Rectal smooth muscle tissue (tissue), 1 donor: ENCODE results near the gene TNFRSF8.

Source experiments
- H3K27ac ChIP-seq: one replicate; pipeline ENCODE4 v1.7.0; 2013; ENCODE audit warnings: low read depth, low read length, inconsistent platforms
- H3K27me3 ChIP-seq: one replicate; pipeline ENCODE4 v1.7.0; 2013; ENCODE audit warnings: low read length; ENCODE audit not compliant: control insufficient read depth, insufficient read depth
- H3K36me3 ChIP-seq: one replicate; pipeline ENCODE4 v1.7.0; 2013; ENCODE audit warnings: low read length; ENCODE audit not compliant: control insufficient read depth, insufficient read depth
- H3K4me1 ChIP-seq: one replicate; pipeline ENCODE4 v1.7.0; 2013; ENCODE audit warnings: low read length; ENCODE audit not compliant: control insufficient read depth, insufficient read depth
- H3K4me3 ChIP-seq: one replicate; pipeline ENCODE4 v1.7.0; 2013; ENCODE audit warnings: low read length
- H3K9ac ChIP-seq: one replicate; pipeline ENCODE4 v1.7.0; 2013; ENCODE audit warnings: low read length

Gene TNFRSF8

DNA sequence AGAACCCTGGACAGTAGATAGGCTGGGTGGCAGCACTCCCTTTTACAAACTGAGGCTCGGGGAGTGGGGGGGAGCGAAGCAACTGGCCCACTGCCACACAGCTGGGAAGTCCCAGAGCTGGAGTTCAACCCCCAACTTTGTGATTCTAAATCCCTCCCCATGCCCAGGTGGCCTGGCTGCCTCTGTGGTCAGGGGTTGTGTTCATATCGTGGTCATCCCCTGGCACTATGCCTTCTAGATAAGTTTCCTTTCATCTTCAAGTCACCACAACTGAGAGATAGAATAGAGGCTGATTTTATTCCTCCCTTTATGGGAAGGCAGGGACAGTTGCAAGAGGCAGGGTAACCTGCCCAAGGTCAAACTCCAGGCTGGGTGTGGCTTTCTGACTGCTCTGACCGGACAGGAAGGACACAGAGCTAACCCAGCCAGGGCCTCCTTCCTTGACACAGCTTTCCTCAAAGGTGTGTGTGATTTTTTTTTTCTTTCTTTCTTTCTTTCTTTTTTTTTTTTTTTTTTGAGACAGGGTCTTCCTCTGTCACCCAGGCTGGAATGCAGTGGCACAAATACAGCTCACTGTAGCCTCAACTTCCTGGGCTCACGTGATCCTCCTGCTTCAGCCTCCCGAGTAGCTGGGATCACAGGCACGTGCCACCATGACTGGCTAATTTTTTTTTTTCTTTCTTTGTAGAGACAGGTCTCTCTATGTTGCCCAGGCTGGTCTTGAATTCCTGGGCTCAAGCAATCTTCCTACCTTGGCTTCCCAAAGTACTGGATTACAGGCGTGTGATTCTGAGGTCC lies 85.3 kb downstream of the TNFRSF8 start:
- Histone ChIP-seq H3K36me3 (no peaks in the 10 kb centered on the region), H3K4me3 (no peak overlapping the region), H3K4me1 (no peaks in the 10 kb centered on the region), H3K27me3 (no peaks in the 10 kb centered on the region), H3K27ac (no peak overlapping the region), H3K9ac (no peak overlapping the region)

GRCh38 chr1:12148958-12149790 lies 86.1 kb downstream of the TNFRSF8 start:
- H3K27ac ChIP-seq, result no peak overlapping the region
- no peaks in the 10 kb centered on the region for H3K4me1 ChIP-seq
- no peak overlapping the region for H3K9ac ChIP-seq
- no peaks in the 10 kb centered on the region for H3K27me3 ChIP-seq
- H3K4me3 ChIP-seq, result no peak overlapping the region
- no peaks in the 10 kb centered on the region for H3K36me3 ChIP-seq

DNA sequence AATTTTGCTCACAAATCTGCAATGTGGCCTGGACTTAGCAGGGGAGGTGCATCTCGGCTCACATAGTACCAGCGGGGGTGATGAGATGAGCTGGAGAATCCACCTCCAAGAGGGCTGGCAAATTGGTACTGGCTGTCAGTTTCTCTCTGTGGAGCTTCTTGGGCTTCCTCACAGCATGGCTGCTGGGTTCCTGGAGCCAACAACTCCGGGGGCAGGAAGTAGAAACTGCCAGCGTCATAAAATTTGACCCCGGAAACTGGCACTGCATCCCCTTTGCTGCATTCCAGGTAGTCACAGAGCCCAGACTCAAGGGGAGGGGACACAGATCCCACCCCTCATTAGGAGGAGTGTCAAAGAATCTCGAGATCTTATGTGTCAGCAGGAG lies 86.7 kb downstream of the TNFRSF8 start:
- no peaks in the 10 kb centered on the region for H3K36me3 ChIP-seq
- no peak overlapping the region for H3K27ac ChIP-seq
- H3K9ac ChIP-seq, result no peak overlapping the region
- H3K27me3 ChIP-seq, result no peaks in the 10 kb centered on the region
- no peak overlapping the region for H3K4me3 ChIP-seq
- no peaks in the 10 kb centered on the region for H3K4me1 ChIP-seq

DNA sequence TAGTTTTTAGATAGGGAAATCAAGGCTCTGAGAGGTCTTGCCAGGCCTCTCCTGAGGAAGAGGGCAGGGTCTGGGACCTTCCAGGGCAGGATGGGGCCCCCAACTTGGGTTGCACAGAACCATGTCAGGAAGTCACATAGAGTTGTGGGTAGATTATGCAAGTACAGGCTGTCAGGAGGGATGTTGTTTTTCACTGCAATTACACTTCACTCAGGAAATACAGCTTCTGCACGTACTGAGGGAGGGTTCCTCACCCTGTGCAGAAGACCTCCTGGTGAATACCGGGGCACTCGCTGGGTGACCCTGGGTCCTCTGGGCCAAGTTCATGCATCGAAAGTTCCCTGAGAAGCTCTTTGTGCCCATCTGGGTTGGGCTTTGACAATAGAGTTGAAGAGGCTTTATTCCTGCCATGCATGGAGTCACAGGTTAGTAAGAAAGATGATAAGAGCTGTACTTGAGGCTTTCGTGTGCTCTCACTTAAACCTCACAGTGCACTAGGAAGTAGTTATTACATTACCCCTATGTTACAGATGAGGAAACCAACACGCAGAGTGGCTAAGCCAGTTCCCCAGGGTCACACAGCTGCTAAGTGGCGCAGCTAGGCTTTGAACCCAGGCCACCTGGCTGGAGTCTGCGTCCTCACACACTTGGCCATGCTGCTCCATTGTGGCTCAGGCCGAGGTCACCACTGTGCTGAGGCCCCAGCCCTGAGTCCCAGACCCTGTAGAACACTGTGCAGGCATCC lies 87.5 kb downstream of the TNFRSF8 start:
- no peaks in the 10 kb centered on the region for H3K4me1 ChIP-seq
- no peak overlapping the region for H3K27ac ChIP-seq
- H3K36me3 ChIP-seq, result no peaks in the 10 kb centered on the region
- H3K27me3 ChIP-seq, result no peaks in the 10 kb centered on the region
- no peak overlapping the region for H3K9ac ChIP-seq
- H3K4me3 ChIP-seq, result no peak overlapping the region

- Histone ChIP-seq H3K27me3 (no peaks in the 10 kb centered on the region), H3K9ac (no peak overlapping the region), H3K36me3 (no peaks in the 10 kb centered on the region), H3K4me3 (no peak overlapping the region), H3K4me1 (no peaks in the 10 kb centered on the region), H3K27ac (no peak overlapping the region)
Measured at GRCh38 chr1:12151465-12151864, 88.4 kb downstream of the TNFRSF8 start.

DNA sequence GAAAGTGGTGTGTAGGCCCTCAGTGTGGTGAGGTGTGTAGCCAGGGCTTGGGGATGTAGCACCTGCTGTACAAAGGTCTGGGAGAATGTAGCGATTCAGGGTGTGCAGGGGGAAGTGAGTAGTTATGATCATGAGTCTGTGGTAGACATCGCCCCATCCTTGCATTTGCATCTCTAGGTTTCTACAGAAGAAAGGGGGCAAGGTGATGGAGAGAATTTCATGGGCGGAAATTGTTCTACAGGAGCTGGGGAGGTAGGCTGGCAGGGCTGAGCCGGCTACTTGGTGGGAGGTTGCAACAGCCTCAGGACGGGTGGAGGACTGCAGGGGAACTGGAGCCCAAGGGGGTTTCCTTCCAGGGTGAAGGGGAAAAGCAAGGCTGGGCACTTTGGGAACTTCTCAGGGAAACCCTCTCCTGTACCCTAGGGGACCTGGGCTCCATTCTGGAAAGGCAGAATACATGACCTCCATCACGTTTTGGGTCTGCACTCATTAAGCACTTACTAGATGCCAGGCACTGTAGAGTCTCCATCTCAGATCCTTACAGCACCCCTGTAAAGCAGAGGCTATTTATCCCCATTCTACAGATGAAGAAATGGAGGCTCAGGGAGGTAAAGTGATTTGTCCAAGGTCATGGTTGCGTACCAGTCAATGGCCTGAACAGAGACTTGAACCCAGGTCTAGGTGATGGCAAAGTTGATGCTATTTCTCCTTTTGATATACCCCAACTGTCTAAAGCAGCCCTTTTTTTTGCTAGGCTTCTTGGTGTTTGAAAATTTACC lies 89.2 kb downstream of the TNFRSF8 start:
- Histone ChIP-seq H3K36me3 (no peaks in the 10 kb centered on the region), H3K27ac (no peak overlapping the region), H3K9ac (no peak overlapping the region), H3K4me3 (no peak overlapping the region), H3K4me1 (no peaks in the 10 kb centered on the region), H3K27me3 (no peaks in the 10 kb centered on the region)

DNA sequence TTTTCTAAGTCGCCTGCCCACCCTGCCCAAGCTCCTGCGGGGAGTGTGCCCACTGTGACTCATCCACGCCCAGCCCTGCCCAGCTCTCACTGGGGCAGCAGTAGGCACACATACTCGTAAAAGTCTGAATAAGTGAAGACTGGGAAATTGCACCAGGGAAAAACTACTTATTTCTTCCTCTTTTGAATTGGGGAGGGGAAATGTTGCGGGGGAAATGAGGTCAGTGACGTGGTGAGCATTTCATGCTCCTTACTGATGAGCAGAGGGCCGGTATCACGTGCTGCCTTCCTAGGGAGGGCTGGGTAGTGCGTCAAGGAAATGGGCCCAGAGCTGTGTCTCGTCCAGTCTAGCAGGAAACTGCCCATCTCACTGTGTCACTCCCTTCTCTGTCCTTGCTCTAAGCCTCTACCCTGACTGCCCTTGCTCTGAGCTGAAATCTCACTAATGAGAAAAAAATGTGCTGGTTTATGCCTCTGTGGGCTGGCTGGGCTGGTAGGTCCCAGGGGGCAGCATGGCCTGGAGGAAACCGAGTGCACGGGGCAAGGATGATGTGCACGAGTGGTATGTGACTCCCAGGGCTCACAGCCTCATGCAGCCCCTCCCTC lies 90.2 kb downstream of the TNFRSF8 start:
- Histone ChIP-seq H3K36me3 (no peaks in the 10 kb centered on the region), H3K4me1 (no peaks in the 10 kb centered on the region), H3K27me3 (no peaks in the 10 kb centered on the region), H3K27ac (no peak overlapping the region), H3K9ac (no peak overlapping the region), H3K4me3 (no peak overlapping the region)

DNA sequence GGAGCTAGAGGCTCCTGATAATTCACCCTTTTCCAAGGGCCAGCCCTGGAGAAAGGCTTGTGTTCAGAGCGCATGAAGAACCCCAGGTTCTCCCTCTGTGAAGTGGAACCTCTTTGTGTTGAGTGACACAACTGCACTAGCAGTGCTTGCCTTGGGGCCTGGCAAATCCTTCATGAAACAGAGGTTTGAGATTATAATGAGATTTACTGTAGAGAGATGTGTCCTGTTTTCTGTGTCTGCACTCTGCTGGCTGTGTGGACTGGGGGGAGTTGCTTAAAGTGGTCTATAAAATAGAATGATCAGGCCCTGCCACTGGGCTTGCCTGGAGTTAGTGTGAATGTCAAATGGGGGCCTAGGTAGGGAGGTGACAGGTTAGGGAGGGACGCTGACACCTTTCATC lies 92.2 kb downstream of the TNFRSF8 start:
- Histone ChIP-seq H3K4me1 (no peaks in the 10 kb centered on the region), H3K27ac (no peak overlapping the region)

DNA sequence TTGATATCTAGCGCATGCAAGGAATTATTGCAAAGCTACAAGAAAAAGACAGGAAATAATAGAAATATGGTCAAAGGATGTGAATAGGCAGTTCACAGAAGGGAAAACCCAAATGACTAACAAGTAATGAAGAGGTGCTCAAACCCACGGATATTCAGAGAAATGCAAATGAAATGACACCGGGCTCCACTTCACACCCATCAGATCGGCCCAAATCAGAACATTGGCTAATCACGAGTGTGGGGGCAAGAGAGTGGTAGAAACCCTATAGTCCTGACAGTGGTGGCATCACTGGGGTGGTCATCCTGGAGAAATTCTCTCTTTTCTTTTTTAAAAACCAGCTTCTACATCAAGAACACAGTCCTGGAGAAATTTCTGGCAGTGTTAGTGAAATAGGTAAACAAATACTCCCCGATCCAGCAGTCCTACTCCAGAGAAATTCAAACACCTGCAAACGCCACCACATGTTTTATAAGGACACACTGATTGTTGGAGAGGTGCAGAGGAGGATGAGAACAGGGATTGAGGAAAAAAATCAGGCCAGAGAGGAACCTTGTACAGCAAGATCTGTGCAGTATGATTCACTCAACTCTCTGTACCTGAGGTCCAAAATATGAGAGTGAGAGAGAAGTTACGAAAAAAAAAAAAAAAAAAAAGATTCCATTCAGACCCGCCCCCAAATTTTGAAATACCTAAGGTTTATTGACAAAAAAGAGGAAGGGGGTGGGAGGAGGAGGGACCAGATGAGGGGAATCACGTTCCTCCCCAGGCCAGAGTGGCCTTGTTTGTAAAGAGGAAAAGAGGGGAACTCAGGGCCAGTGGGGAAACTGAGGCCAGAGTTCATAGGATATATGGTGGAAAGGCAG lies 94.5 kb downstream of the TNFRSF8 start:
- H3K27ac ChIP-seq, result no peak overlapping the region
- H3K27me3 ChIP-seq, result no peaks in the 10 kb centered on the region
- H3K4me1 ChIP-seq, result peaks cover 2% of the 10 kb centered on the region
- no peaks in the 10 kb centered on the region for H3K36me3 ChIP-seq
- no peak overlapping the region for H3K9ac ChIP-seq
- H3K4me3 ChIP-seq, result no peak overlapping the region

More for the DNA sequence above, 92.2 kb downstream of the TNFRSF8 start:
- Histone ChIP-seq H3K27me3 (no peaks in the 10 kb centered on the region), H3K4me3 (no peak overlapping the region), H3K9ac (no peak overlapping the region), H3K36me3 (no peaks in the 10 kb centered on the region)

DNA sequence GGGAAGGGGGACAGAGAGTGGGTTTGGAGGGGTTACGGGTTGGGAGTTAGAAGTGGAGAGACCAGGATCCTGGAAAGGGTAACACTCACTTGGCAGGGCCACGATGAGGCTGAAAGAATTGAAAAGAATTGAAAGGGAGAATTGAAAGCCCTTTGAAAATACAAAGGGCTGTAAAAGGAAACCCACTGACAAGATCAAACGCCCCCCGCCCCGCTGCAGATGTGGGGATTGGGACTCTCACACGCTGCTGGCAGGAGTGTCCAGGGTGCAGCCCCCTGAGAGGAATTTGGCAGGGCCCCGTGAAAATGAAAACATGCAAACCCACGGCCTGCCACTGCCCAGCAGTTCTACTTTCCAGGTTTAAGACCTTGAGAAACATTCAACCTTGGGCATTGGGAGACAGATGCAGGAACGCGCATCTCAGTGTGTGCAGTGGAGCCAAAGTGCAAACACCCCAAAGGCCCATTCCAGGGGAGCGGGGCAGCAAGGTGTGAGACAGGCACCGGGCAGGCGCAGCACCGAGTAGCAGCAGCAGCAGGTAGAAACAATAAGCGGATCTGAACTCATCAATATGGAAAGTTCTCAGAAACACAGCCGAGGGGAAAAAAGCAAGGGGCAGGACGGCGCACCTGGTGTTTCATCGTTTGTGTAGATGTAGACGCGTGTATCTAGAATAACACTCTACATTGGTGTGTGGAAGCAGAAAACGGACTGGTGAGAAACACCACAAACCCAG lies 95.4 kb downstream of the TNFRSF8 start:
- no peaks in the 10 kb centered on the region for H3K36me3 ChIP-seq
- H3K4me3 ChIP-seq, result no peak overlapping the region
- no peak overlapping the region for H3K9ac ChIP-seq
- no peaks in the 10 kb centered on the region for H3K27me3 ChIP-seq
- peaks cover 2% of the 10 kb centered on the region for H3K4me1 ChIP-seq
- H3K27ac ChIP-seq, result no peak overlapping the region
